Heart left ventricle (tissue), 13 donors: ENCODE data around the gene FHL5.

ENCODE experiments used
- POLR2A ChIP-seq, 2 donors: fragments of 450-650 bp; IDR thresholded peaks; one replicate each; pipeline ENCODE4 v1.6.1; 2017; ENCODE audit warnings: antibody characterized with exemption in 2 of 2, mild to moderate bottlenecking in 2 of 2, moderate library complexity in 2 of 2
- TF ChIP-seq, protein P1 (sequence below), 12 donors: fragments of 200-600 bp; sonication (generic) in 4 of 12; IDR thresholded peaks; one replicate each; pipeline versions ENCODE4 v1.5.0 to v1.8.0; 2018 to 2022; ENCODE audit warnings: antibody characterized with exemption in 12 of 12, mild to moderate bottlenecking in 5 of 12
- donor health status: ischemic (EF 13 %, LVEDD 7.1; RV severe dilation, severe dysfunction).
- donor health status: DM: no; HTN: yes; CAD: no.
- donor health status: DM: no; HTN: no; CAD: no.
- donor health status: ischemic (EF 25% LVEDD 6.9; RV normal size, moderate dysfunction).
- donor health status: ischemic (EF 25% LVEDD 5.7; RV mildly dilated, moderate dysfunction).
- donor health status: ischemic (EF 35%, LVEDD 5.7; RV mildly dilated, moderate dysfunction).
- donor health status: nonischemic (EF 11% LVEDD 7.7; RV severe dilation, severe dysfunction).
- donor health status: DM: yes; HTN: yes; CAD: no.
- donor health status: PGD.
- donor health status: ischemic (EF 29% LVEDD 5.4; RV normal size, mild dysfunction).
- donor health status: nonischemic (EF 23%, LVEDD 6.1; RV moderate dilation, normal function).

DNA sequence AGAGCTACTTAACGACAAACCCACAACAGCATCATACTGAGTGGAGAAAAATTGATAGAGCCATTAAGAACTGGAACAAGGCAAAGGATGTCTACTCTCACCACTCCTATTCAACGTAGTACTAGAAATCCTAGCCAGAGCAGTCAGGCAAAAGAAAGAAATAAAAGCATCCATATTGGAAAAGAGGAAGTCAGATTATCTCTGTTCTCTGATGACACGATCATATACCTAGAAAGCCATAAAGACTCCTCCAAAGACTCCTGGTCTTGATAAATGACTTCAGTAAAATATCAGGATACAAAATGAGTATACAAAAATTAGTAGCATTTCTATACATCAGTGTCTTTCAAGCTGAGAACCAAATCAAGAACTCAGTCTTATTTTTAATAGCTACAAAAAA, 17.0 kb upstream of the FHL5 start:
- TF ChIP-seq, protein P1, sequence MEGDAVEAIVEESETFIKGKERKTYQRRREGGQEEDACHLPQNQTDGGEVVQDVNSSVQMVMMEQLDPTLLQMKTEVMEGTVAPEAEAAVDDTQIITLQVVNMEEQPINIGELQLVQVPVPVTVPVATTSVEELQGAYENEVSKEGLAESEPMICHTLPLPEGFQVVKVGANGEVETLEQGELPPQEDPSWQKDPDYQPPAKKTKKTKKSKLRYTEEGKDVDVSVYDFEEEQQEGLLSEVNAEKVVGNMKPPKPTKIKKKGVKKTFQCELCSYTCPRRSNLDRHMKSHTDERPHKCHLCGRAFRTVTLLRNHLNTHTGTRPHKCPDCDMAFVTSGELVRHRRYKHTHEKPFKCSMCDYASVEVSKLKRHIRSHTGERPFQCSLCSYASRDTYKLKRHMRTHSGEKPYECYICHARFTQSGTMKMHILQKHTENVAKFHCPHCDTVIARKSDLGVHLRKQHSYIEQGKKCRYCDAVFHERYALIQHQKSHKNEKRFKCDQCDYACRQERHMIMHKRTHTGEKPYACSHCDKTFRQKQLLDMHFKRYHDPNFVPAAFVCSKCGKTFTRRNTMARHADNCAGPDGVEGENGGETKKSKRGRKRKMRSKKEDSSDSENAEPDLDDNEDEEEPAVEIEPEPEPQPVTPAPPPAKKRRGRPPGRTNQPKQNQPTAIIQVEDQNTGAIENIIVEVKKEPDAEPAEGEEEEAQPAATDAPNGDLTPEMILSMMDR (IDR thresholded peaks at IDR 0.05), result no peak
- no peak for TF ChIP-seq POLR2A (IDR thresholded peaks at IDR 0.05)
